NCI-H1694 (cell line): Measurements from ENCODE around the gene NAB1.

ENCODE experiments used
- DNase-seq: peaks from one replicate; lab custom pipeline; 2025; lab: John Stamatoyannopoulos, UW

The NAB1 gene

GRCh38 chr2:190716176-190716807 lies 67.4 kb downstream of the NAB1 start:
- no peak for DNase-seq

- DNase-seq, result no peak
Observed at GRCh38 chr2:190717306-190717705, 68.4 kb downstream of the NAB1 start.

DNA sequence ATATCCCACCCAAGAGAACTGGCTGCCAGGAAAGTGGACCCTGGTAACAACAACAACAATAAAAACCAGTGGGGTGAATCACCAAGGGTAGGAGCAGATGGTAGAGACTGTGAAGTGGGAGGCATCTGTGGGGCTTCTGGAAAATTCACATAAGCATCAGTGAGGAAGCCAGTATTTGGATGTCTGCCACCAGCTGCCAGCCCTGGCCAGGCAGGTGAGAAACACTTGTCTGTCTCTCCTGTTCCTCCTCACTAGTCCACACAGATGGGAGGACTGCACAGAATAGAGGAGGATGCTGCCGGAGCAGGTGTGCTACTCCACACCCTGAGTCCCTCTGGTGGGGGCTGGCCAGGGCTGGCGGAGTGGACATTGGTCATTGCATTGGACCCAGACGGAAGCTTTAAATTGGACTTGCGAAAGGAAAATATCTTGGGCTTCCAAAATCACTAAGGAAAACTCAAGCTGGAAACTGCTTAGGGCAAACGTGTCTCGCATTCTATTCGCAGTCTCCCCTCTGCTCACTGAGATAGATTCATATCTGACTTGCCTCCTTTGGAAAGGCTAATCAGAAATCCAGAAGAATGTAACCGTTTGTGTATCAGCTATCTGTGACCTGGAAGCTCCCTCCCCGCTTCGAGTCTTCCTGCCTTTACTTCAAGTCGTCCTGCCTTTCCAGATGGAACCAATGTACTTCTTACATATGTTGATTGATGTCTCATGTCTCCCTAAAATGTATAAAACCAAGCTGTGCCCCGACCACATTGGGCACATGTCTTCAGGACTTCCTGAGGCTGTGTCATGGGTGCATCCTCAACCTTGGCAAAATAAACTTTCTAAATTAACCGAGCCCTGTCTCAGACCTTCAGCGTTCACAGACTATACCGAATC lies 69.1 kb downstream of the NAB1 start:
- peak; percentile 89 for DNase-seq

GRCh38 chr2:190718652-190719526 lies 70.0 kb downstream of the NAB1 start:
- DNase-seq, result no peak

DNA sequence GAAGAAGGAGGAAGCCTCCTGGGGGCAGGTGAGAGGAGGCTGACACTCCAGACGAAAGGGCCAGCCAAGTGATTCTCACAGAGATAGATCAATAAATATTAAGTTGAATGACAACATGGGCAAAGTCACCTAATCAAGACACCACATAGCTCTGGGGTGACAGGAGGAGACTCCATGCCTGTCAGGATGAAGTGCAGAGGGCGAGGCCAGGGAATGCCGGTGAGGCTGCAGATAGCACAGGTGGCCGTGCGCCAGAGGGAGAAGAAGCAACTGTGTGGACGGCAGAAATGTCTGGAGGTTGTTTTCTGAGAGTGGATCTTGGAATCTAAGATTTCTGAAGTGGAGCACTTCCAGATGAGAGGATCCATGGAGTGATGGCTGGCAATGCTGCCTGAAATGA lies 71.4 kb downstream of the NAB1 start:
- DNase-seq, result no peak

DNA sequence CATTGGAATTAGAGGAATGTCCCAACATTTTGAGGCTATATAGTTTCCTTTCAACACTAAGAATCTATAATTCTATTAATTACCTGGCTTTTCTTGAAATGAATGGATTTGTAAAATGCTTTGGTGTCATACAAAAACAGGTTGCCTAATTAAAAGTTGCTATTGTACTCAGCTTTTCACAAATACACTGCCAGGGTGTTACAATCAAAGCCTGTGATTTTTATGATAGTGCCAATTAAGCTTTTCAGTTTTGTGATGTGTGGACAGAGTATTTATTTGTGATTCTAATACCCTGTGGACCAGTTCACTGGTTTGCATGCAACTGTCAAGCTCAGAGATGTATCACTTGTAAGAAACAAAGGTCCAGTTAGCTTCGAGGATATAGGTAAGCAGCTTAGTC lies 71.8 kb downstream of the NAB1 start:
- no peak for DNase-seq

GRCh38 chr2:190722061-190722759 lies 73.3 kb downstream of the NAB1 start:
- no peak for DNase-seq

DNA sequence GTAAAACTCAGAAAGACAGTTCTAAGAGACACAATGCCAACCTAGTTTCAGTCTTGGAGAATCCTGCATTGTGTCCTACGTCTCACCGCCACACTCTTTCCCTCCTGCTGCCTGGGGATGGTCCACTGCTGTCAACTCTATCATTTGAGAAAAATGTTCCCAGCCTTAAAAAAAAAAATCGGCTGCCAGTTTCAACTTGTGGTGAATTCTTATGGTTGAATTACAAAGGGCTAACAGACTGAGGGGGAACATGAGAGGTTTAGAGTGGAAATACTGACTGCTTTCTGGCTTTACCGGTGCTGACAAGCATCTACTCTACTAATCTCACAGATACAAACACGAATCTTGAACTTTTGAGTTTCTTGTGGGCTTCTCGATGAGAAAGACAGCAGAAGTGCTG lies 74.0 kb downstream of the NAB1 start:
- DNase-seq, result no peak

DNA sequence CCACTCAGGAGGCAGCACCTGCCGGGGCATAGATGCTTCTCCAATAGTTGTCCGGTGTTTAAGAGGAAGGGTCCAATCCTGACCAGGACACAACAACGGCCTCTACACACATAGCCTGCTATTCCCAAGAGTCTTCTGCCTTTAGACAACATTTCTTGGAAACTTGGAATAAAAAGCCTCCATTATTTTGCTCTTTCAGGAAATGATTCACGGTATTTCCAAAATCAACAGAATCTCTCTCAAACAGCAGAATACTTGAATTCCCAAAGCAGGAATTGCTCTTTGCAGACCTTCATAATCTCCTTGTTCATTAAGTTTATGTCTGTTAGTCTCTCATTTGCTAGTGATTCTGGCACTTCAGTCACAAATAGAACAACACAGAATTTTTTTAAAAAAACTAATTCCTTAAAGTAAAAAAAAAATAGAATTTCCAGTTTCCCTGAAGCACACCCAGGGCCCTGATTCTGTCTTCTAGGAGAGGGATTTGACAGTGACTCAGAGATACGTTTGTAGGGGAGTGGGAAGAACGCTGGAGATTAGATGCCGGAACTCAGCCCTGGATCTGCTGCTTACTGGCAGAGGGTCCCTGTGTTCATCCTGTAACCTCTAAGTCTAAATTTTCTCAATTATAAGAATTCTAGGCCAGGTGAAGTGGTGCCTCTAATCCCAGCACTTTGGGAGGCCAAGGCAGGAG lies 74.7 kb downstream of the NAB1 start:
- DNase-seq, result no peak

DNA sequence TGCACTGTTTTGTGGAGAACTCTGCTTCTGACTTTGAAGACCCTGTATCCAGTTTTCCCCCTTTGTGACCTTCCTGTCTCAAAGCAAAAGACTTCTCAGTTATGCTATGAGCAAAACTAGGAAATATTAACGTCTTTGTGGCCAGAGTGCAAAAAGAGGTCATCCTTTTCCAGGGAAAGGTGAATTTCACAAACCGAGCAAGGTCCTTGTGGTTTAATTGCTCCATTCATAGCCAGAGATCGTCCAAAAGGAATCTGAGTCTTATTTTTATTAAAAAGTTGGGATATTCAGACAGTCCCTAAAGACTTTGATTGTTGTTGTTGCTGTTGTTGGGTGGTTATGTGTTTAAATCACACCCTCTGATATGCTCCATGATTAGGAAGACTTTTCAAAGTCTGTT lies 77.4 kb downstream of the NAB1 start:
- no peak for DNase-seq

- no peak for DNase-seq
Observed at GRCh38 chr2:190736355-190736754, 87.5 kb downstream of the NAB1 start.

DNA sequence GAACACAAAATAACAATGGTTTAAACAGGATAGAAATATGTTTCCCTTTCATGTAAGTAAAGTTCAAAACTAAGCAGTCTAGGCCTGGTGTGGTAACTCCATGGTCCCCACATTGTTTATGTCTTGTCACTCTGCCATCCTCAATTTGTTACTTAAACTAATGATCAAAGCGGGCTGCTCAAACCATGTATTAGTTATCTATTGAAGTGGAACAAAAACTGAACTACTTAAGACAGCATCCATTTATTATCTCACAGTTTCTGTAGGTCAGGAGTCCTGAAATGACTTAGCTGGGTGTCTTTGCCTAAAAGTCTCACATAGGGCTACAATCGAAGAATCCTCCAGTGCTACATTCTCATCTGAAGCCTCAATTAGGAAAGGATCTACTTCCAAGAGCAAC lies 91.6 kb downstream of the NAB1 start:
- no peak for DNase-seq
